Activated CD4-positive, alpha-beta T cell treated with anti-CD3 and anti-CD28 coated beads, Interleukin-2, amount 10 ng/mL, durations not matched to agents 7 days and 5 days (primary cell): ENCODE results near the gene HCRT. TPM values are rescaled to one million over a fixed set of nuclear protein-coding genes. Genes with fewer than 3 reads are reported as not detected.
"Not testable (repeated sequence)": the region's sequence is repeated elsewhere in the genome, so short reads cannot be mapped to it uniquely, and the experiment has no call there.

Source experiments
- CTCF ChIA-PET: fragments of 350-600 bp; sonication (Branson Sonifier 250); formaldehyde crosslinking; loops from one replicate; lab custom pipeline; 2021; ENCODE audit warnings: antibody characterized with exemption; lab: Charles Lee
- POLR2A ChIA-PET: fragments of 350-600 bp; sonication (Branson Sonifier 250); formaldehyde crosslinking; loops from one replicate; lab custom pipeline; 2021; ENCODE audit warnings: antibody characterized with exemption; lab: Charles Lee
- DNase-seq: peaks from one replicate; pipeline ENCODE4 v3.0.0-alpha.2; 2020
- H3K27ac Mint-ChIP-seq: one replicate; pipeline ENCODE4 v1.8.0; 2021; ENCODE audit warnings: mild to moderate bottlenecking, moderate library complexity, mixed read lengths
- H3K27me3 Mint-ChIP-seq: one replicate; pipeline ENCODE4 v1.8.0; 2021; ENCODE audit warnings: mixed read lengths
- H3K36me3 Mint-ChIP-seq: one replicate; pipeline ENCODE4 v1.8.0; 2021; ENCODE audit warnings: low read depth, mixed read lengths
- H3K4me1 Mint-ChIP-seq: one replicate; pipeline ENCODE4 v1.8.0; 2021; ENCODE audit warnings: mixed read lengths
- H3K4me3 Mint-ChIP-seq: one replicate; pipeline ENCODE4 v1.8.0; 2021; ENCODE audit warnings: mild to moderate bottlenecking, moderate library complexity, mixed read lengths
- H3K9me3 Mint-ChIP-seq: one replicate; pipeline ENCODE4 v1.8.0; 2021; ENCODE audit warnings: mixed read lengths
- total RNA-seq, 2 experiments: library from RNA; stranded (reverse); gene quantifications; one replicate each; pipeline ENCODE4 v1.2.3, GENCODE V29; 2021

The HCRT gene
- total RNA-seq, 2 experiments from 2014 or later, result not detected

- Mint-ChIP-seq H3K4me1 (peaks cover 29% of the 10 kb centered on the region), H3K27me3 (no peaks in the 10 kb centered on the region), H3K36me3 (peaks cover 28% of the 10 kb centered on the region), H3K9me3 (no peaks in the 10 kb centered on the region), H3K27ac (peak overlapping the region; percentile 25), H3K4me3 (no peak overlapping the region)
- no peak for DNase-seq
- ChIA-PET POLR2A (no interaction called here), CTCF (interaction anchor here (0.7 kb wide), 1 partner anchor 32 kb away, joined by 5 read pairs; no protein-coding TSS in a partner anchor)
These were observed 38.2 kb downstream of the HCRT start for GRCh38 chr17:42146911-42147607.

- H3K4me3 Mint-ChIP-seq, H3K9me3 Mint-ChIP-seq, DNase-seq, POLR2A ChIA-PET, H3K27ac Mint-ChIP-seq, H3K27me3 Mint-ChIP-seq: not testable (repeated sequence)
- H3K36me3 Mint-ChIP-seq, result peaks cover 26% of the 10 kb centered on the region
- CTCF ChIA-PET, result interaction anchor here (0.5 to 1.4 kb wide), 3 partner anchors 10 to 108 kb away, joined by 3 to 5 read pairs (median 4); no protein-coding TSS in a partner anchor
- H3K4me1 Mint-ChIP-seq, result peaks cover 17% of the 10 kb centered on the region
These were observed 42.1 kb downstream of the HCRT start for GRCh38 chr17:42143138-42143537.

GRCh38 chr17:42142371-42142896 lies 42.8 kb downstream of the HCRT start:
- Mint-ChIP-seq H3K27me3 (no peaks in the 10 kb centered on the region), H3K36me3 (peaks cover 24% of the 10 kb centered on the region), H3K4me3 (no peak overlapping the region), H3K27ac (no peak overlapping the region), H3K4me1 (peaks cover 19% of the 10 kb centered on the region), H3K9me3 (no peaks in the 10 kb centered on the region)
- ChIA-PET POLR2A (no interaction called here), CTCF (interaction anchor here (0.5 to 1.4 kb wide), 3 partner anchors 10 to 29 kb away, joined by 3 to 6 read pairs (median 4); no protein-coding TSS in a partner anchor)
- no peak for DNase-seq

DNA sequence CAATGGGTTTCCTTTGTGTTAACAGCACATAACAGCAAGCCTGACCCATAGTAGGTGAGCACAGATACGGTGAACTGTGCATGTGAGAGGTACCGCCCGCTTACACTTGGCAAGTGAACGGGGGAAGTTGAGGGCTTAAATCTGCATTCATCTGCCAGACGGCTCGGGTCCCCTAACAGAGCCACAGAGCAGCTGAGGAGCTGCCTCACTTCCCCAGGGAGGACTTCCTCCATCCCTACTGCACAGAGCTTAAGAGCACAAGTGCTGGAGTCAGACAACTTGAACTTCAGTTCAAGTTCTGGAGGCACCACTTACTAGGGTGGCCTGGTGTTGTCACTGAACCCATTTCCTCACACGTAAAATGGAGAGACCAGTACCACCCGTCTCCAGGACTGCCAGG lies 43.9 kb downstream of the HCRT start:
- Mint-ChIP-seq H3K27me3 (no peaks in the 10 kb centered on the region), H3K4me3 (no peak overlapping the region), H3K36me3 (peaks cover 20% of the 10 kb centered on the region), H3K4me1 (peaks cover 23% of the 10 kb centered on the region), H3K9me3 (no peaks in the 10 kb centered on the region), H3K27ac (no peak overlapping the region)
- no peak for DNase-seq
- ChIA-PET CTCF (interaction anchor here (0.6 to 1.8 kb wide), 2 partner anchors 49 to 1707 kb away, joined by 3 to 4 read pairs; no protein-coding TSS in a partner anchor), POLR2A (interaction anchor here (0.5 kb wide), 1 partner anchor 9 kb away, joined by 4 read pairs; no protein-coding TSS in a partner anchor)

- not testable (repeated sequence) for H3K27me3 Mint-ChIP-seq, H3K4me3 Mint-ChIP-seq, DNase-seq, H3K27ac Mint-ChIP-seq, H3K9me3 Mint-ChIP-seq
- ChIA-PET POLR2A (interaction anchor here (0.5 kb wide), 1 partner anchor 8 kb away, joined by 4 read pairs; no protein-coding TSS in a partner anchor), CTCF (interaction anchor here (0.6 to 1.8 kb wide), 2 partner anchors 50 to 1706 kb away, joined by 3 to 4 read pairs; no protein-coding TSS in a partner anchor)
- H3K36me3 Mint-ChIP-seq, result peaks cover 25% of the 10 kb centered on the region
- peaks cover 30% of the 10 kb centered on the region for H3K4me1 Mint-ChIP-seq
These were observed 44.6 kb downstream of the HCRT start for GRCh38 chr17:42140690-42141089.

GRCh38 chr17:42138749-42139492 lies 46.3 kb downstream of the HCRT start:
- Mint-ChIP-seq H3K4me3 (no peak overlapping the region), H3K27ac (no peak overlapping the region), H3K4me1 (peaks cover 42% of the 10 kb centered on the region), H3K9me3 (no peaks in the 10 kb centered on the region), H3K36me3 (peaks cover 26% of the 10 kb centered on the region), H3K27me3 (no peaks in the 10 kb centered on the region)
- POLR2A ChIA-PET, result no interaction called here
- DNase-seq, result no peak
- CTCF ChIA-PET, result interaction anchor here (0.7 to 3.2 kb wide), 4 partner anchors 26 to 325 kb away, joined by 3 to 11 read pairs (median 4); partner anchors contain the start of genes DHX58 and KCNH4

- H3K9me3 Mint-ChIP-seq, result no peaks in the 10 kb centered on the region
- ChIA-PET POLR2A (interaction anchor here (0.6 kb wide), 1 partner anchor 1386 kb away, joined by 4 read pairs; no protein-coding TSS in a partner anchor), CTCF (interaction anchor here (0.6 to 3.2 kb wide), 5 partner anchors 19 to 116 kb away, joined by 3 to 11 read pairs (median 4); partner anchors contain the start of genes KCNH4 and NKIRAS2)
- no peak overlapping the region for H3K4me3 Mint-ChIP-seq
- peaks cover 50% of the 10 kb centered on the region for H3K4me1 Mint-ChIP-seq
- H3K27ac Mint-ChIP-seq, result peak overlapping the region; percentile 36
- H3K27me3 Mint-ChIP-seq, result no peaks in the 10 kb centered on the region
- peaks cover 18% of the 10 kb centered on the region for H3K36me3 Mint-ChIP-seq
- no peak for DNase-seq
These were observed 48.6 kb downstream of the HCRT start for GRCh38 chr17:42136654-42137051.

DNA sequence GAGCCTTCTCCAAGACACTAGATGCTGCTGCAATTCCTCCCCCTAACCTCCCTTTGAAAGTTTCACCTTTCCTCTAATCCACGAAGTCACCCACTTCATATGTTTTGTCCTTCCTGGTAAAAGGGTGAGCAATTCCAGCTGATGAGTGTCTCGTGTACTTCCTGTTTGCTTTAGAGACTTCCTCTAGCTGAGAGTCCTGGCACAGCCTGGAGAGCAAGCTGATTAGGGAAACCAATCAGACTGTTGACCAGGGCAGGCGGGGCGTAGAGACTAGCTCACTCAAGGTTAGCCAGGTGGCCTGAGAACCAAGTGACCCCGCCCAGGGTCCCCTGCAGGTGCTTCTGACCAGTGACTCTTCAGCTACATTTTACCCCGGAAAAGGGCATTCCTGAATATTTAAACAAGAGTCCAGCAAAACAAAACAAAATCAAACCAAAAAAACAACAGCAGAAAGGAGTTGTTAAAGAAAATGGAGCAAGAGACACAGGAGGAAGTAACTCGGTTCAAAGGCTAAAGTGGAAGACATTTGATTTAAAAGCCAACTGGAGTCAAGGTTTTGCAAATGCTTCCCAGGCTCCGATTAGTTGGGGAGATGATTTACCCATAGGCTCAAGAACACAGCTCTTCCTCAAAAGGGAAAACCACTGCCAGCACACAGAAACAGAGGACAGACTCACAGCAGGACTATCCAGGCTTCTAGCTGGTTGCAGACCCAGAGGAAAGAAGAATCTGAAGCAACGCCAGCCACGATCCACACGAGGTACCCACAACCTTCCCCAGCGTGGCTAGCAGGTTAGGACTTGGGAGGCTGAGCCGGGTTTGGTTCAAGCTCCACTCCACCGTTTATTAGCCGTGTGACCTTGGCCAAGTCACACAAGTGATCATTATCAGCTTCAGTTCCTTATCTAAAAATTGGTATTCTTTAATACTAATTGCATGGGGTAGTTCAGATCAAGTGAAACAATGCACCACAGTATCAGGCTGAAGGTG lies 49.3 kb downstream of the HCRT start:
- CTCF ChIA-PET, result interaction anchor here (0.9 to 3.2 kb wide), 4 partner anchors 20 to 116 kb away, joined by 3 to 11 read pairs (median 4); partner anchors contain the start of genes KCNH4 and NKIRAS2
- H3K27ac Mint-ChIP-seq, result no peak overlapping the region
- peaks cover 52% of the 10 kb centered on the region for H3K4me1 Mint-ChIP-seq

DNA sequence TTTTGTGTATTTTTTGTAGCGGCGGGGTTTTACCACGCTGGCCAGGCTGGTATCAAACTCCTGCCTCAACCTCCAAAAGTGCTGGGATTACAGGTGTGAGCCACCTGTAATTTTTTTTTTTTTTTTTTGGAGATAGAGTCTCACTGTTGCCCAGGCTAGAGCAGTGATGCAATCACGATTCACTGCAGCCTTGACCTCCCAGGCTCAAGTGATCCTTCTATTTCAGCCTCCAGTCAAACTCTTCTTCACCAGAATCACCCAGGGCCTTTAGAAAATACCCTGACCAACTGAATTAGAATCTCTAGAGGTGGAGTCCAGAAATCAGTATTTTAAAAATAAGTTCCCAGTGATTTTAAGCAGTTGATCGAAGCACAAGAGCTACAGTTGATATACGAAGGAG lies 50.1 kb downstream of the HCRT start:
- H3K4me3 Mint-ChIP-seq, result no peak overlapping the region
- ChIA-PET POLR2A (no interaction called here), CTCF (interaction anchor here (0.7 to 2.1 kb wide), 4 partner anchors 10 to 115 kb away, joined by 3 to 5 read pairs (median 4); partner anchors contain the start of gene NKIRAS2)
- no peaks in the 10 kb centered on the region for H3K9me3 Mint-ChIP-seq
- H3K27me3 Mint-ChIP-seq, result no peaks in the 10 kb centered on the region
- peaks cover 18% of the 10 kb centered on the region for H3K36me3 Mint-ChIP-seq
- no peak overlapping the region for H3K27ac Mint-ChIP-seq
- DNase-seq, result no peak
- peaks cover 54% of the 10 kb centered on the region for H3K4me1 Mint-ChIP-seq

More for the DNA sequence above, 49.3 kb downstream of the HCRT start:
- Mint-ChIP-seq H3K9me3 (no peaks in the 10 kb centered on the region), H3K4me3 (no peak overlapping the region), H3K27me3 (no peaks in the 10 kb centered on the region), H3K36me3 (peaks cover 17% of the 10 kb centered on the region)
- DNase-seq, result no peak
- POLR2A ChIA-PET, result interaction anchor here (0.6 kb wide), 1 partner anchor 1385 kb away, joined by 4 read pairs; no protein-coding TSS in a partner anchor
